ENCODE data around the gene PCDHB4.
"Not testable (repeated sequence)": the region's sequence is repeated elsewhere in the genome, so short reads cannot be mapped to it uniquely, and the experiment has no call there.

PCDHB4 gene

GRCh38 chr5:141150224-141150992 lies 28.8 kb downstream of the PCDHB4 start:
- no peak for DNase-seq

DNA sequence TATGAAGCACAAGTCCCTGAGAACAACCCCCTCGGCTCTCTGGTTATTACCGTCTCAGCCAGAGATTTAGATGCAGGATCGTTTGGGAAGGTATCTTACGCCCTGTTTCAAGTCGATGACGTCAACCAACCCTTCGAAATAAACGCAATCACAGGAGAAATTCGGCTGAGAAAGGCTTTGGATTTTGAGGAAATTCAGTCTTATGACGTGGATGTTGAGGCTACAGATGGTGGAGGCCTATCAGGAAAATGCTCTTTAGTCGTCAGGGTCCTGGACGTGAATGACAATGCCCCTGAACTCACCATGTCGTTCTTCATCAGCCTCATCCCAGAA lies 29.3 kb downstream of the PCDHB4 start:
- DNase-seq, result no peak

DNA sequence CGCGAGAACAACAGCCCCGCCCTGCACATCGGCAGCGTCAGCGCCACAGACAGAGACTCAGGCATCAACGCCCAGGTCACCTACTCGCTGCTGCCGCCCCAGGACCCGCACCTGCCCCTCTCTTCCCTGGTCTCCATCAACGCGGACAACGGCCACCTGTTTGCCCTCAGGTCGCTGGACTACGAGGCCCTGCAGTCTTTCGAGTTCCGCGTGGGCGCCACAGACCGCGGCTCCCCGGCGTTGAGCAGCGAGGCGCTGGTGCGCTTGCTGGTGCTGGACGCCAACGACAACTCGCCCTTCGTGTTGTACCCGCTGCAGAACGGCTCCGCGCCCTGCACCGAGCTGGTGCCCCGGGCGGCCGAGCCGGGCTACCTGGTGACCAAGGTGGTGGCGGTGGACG lies 30.0 kb downstream of the PCDHB4 start:
- DNase-seq, result not testable (repeated sequence)

- not testable (repeated sequence) for DNase-seq
These were observed 30.5 kb downstream of the PCDHB4 start for GRCh38 chr5:141152096-141152495.

DNA sequence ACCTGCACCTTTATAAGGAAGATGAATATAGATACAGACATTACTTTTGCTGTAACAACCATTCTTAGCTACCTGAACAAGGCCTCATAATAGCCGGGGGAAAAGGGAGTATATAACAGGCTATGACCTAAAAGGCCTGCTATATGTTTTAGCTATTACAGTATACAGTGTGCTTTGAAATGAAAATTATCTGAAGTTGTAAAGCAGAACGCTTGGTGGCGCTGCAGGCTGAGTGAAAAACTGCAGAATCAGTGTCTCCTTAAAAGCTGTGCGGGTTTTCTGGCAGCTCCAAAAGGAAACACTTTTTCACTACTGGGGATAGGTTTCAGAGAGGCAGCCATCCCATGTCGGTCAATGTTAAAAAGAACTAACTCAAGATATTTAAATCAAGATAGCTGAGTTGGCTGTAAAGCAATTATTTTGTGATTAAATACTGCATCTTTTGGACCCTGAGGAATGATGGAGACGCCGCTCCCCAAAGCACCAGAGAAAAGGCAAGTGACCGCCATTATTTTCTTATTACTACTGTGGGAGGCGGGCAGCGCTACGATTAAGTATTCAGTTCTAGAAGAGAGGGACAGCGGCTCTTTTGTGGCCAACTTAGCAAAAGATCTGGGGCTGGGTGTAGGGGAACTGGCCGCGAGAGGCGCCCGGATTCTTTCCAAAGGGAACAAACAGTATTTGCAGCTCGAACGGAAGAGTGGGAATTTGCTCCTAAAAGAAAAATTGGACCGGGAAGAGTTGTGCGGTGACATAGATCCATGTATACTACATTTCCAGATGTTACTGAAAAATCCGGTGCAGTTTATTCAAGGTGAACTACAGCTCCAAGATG lies 34.1 kb downstream of the PCDHB4 start:
- no peak for DNase-seq

GRCh38 chr5:141157356-141157755 lies 35.7 kb downstream of the PCDHB4 start:
- DNase-seq, result not testable (repeated sequence)

GRCh38 chr5:141157901-141158300 lies 36.3 kb downstream of the PCDHB4 start:
- DNase-seq, result not testable (repeated sequence)

- DNase-seq, result no peak
These were observed 51.0 kb downstream of the PCDHB4 start, which contains the start of gene PCDHB7 for GRCh38 chr5:141172381-141173204. TSS of gene PCDHB7 (plus strand) at chr5:141172644. CDS start at chr5:141172836, 192 bp downstream.

DNA sequence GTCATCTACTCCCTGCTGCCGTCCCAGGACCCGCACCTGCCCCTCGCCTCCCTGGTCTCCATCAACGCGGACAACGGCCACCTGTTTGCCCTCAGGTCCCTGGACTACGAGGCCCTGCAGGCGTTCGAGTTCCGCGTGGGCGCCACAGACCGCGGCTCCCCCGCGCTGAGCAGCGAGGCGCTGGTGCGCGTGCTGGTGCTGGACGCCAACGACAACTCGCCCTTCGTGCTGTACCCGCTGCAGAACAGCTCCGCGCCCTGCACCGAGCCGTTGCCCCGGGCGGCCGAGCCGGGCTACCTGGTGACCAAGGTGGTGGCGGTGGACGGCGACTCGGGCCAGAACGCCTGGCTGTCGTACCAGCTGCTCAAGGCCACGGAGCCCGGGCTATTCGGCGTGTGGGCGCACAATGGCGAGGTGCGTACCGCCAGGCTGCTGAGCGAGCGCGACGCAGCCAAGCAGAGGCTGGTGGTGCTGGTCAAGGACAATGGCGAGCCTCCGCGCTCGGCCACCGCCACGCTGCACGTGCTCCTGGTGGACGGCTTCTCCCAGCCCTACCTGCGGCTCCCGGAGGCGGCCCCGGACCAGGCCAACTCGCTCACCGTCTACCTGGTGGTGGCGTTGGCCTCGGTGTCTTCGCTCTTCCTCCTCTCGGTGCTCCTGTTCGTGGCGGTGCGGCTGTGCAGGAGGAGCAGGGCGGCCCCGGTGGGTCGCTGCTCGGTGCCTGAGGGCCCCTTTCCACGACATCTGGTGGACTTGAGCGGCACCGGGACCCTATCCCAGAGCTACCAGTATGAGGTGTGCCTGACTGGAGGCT lies 52.9 kb downstream of the PCDHB4 start:
- not testable (repeated sequence) for DNase-seq

Measured in activated gamma-delta T cell (primary cell).